Osteoblast (primary cell): ENCODE measurements around the gene INTS11. TPM values are rescaled to one million over a fixed set of nuclear protein-coding genes. Genes with fewer than 3 reads are reported as not detected.

ENCODE experiments used
- DNase-seq: peaks from one replicate; pipeline ENCODE4 v3.0.0; 2011; ENCODE audit warnings: low spot score, mixed read lengths; ENCODE audit not compliant: insufficient read length; ENCODE audit errors: missing footprints
- H2AFZ ChIP-seq: 2 replicates; pipeline ENCODE4 v1.6.0; 2011; ENCODE audit warnings: mild to moderate bottlenecking, low read length
- H3K27ac ChIP-seq: 2 replicates; pipeline ENCODE4 v1.5.1; 2011; ENCODE audit warnings: mild to moderate bottlenecking, low read depth, low read length, moderate library complexity
- H3K27me3 ChIP-seq: 2 replicates; pipeline ENCODE4 v1.6.0; 2012; ENCODE audit warnings: mild to moderate bottlenecking, control low read depth, inconsistent platforms, low read length, moderate library complexity; ENCODE audit not compliant: insufficient read depth
- H3K36me3 ChIP-seq: 2 replicates; pipeline ENCODE4 v1.5.1; 2011; ENCODE audit warnings: mild to moderate bottlenecking, low read length, control low read depth, moderate library complexity; ENCODE audit not compliant: insufficient read depth
- H3K4me1 ChIP-seq: 2 replicates; pipeline ENCODE4 v1.5.1; 2011; ENCODE audit warnings: mild to moderate bottlenecking, low read length, control low read depth, moderate library complexity; ENCODE audit not compliant: insufficient read depth
- H3K4me2 ChIP-seq: 2 replicates; pipeline ENCODE4 v1.6.0; 2011; ENCODE audit warnings: mild to moderate bottlenecking, low read length; ENCODE audit not compliant: insufficient read depth
- H3K4me3 ChIP-seq: fragments of 200-600 bp; sonication (generic); 3 replicates; pipeline ENCODE4 v1.5.1; 2012; ENCODE audit warnings: mild to moderate bottlenecking, low read length, inconsistent platforms; ENCODE audit not compliant: insufficient read depth
- H3K79me2 ChIP-seq: 2 replicates; pipeline ENCODE4 v1.6.0; 2012; ENCODE audit warnings: mild to moderate bottlenecking, low read length, control low read depth, inconsistent platforms; ENCODE audit not compliant: insufficient read depth
- H3K9me3 ChIP-seq: 2 replicates; pipeline ENCODE4 v1.5.1; 2011; ENCODE audit warnings: low read depth, low read length, control low read depth
- H4K20me1 ChIP-seq: 2 replicates; pipeline ENCODE4 v1.6.0; 2012; ENCODE audit warnings: mild to moderate bottlenecking, low read length, control low read depth; ENCODE audit not compliant: insufficient read depth
- CTCF ChIP-seq: IDR thresholded peaks from 2 replicates; pipeline ENCODE4 v1.5.1; 2011; ENCODE audit warnings: mild to moderate bottlenecking, low read depth, low read length, moderate library complexity; ENCODE audit errors: extremely low read depth
- total RNA-seq: library from RNA; depleted of rRNA; stranded (reverse); fragments of >200 nt; gene quantifications from 2 replicates; pipeline ENCODE4 v1.2.3, GENCODE V29; 2012

Gene INTS11
- total RNA-seq, 1 donor: 59.7 TPM

DNA sequence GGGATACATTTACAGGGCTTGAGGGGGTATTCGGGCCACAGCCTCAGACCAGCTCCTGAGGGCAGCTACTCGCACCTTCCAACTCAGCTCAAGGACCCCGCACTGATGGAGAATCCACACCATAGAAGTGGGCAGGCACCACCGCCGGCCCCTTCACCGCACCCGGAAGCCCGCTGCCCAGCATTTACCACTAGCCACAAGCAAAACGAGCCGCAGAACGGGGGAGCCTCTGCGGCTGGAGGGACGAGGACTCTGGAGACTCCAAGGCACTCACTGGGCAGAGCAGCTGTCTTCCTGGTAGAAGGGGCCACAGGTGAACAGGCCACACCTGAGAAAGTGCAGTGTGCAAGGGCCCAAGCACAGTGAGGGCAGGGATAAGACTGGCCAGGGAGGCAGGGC is 56.2 kb downstream of the INTS11 start:
- Histone ChIP-seq H4K20me1 (peaks cover 33% of the 10 kb centered on the region), H3K79me2 (peaks cover 79% of the 10 kb centered on the region), H2AFZ (no peak overlapping the region), H3K36me3 (peaks cover 42% of the 10 kb centered on the region), H3K4me1 (peaks cover 45% of the 10 kb centered on the region), H3K4me3 (no peak overlapping the region), H3K4me2 (no peak overlapping the region), H3K27me3 (no peaks in the 10 kb centered on the region), H3K27ac (peak overlapping the region; percentile 33), H3K9me3 (no peaks in the 10 kb centered on the region)
- no peak for DNase-seq
- TF ChIP-seq CTCF: no peak

GRCh38 chr1:1267488-1268283 is 56.8 kb downstream of the INTS11 start:
- Histone ChIP-seq H3K27me3 (no peaks in the 10 kb centered on the region), H3K4me3 (no peak overlapping the region), H4K20me1 (peaks cover 31% of the 10 kb centered on the region), H3K36me3 (peaks cover 48% of the 10 kb centered on the region), H3K27ac (peak overlapping the region; percentile 28), H3K4me1 (peaks cover 42% of the 10 kb centered on the region), H2AFZ (no peak overlapping the region), H3K4me2 (no peak overlapping the region), H3K79me2 (peaks cover 79% of the 10 kb centered on the region), H3K9me3 (no peaks in the 10 kb centered on the region)
- no peak for DNase-seq
- TF ChIP-seq CTCF: no peak

- Histone ChIP-seq H3K27ac (peak overlapping the region; percentile 99), H4K20me1 (peaks cover 26% of the 10 kb centered on the region), H3K27me3 (no peaks in the 10 kb centered on the region), H3K4me3 (peak overlapping the region; percentile 47), H3K4me1 (peaks cover 22% of the 10 kb centered on the region), H3K79me2 (peaks cover 76% of the 10 kb centered on the region), H3K9me3 (no peaks in the 10 kb centered on the region), H3K4me2 (peak overlapping the region; percentile 69), H2AFZ (no peak overlapping the region), H3K36me3 (peaks cover 67% of the 10 kb centered on the region)
- peak; percentile 67 for TF ChIP-seq CTCF
- DNase-seq: peak; percentile 99
These were observed 59.6 kb downstream of the INTS11 start for GRCh38 chr1:1264868-1265272.

- H3K4me2 ChIP-seq: peak overlapping the region; percentile 24
- peaks cover 75% of the 10 kb centered on the region for H3K79me2 ChIP-seq
- peak overlapping the region; percentile 99 for H3K27ac ChIP-seq
- no peaks in the 10 kb centered on the region for H3K9me3 ChIP-seq
- peaks cover 22% of the 10 kb centered on the region for H3K4me1 ChIP-seq
- DNase-seq: no peak
- TF ChIP-seq CTCF: no peak
- no peak overlapping the region for H3K4me3 ChIP-seq
- peaks cover 30% of the 10 kb centered on the region for H4K20me1 ChIP-seq
- no peaks in the 10 kb centered on the region for H3K27me3 ChIP-seq
- H3K36me3 ChIP-seq: peaks cover 73% of the 10 kb centered on the region
- no peak overlapping the region for H2AFZ ChIP-seq
These were observed 60.4 kb downstream of the INTS11 start for GRCh38 chr1:1264026-1264425.
